Mesothelial cell of epicardium (in vitro differentiated cells): ENCODE measurements around the gene LMO4. TPM values are rescaled to one million over a fixed set of nuclear protein-coding genes. Genes with fewer than 3 reads are reported as not detected.

Source experiments
- DNase-seq, 2 experiments: peaks; one replicate each; pipeline ENCODE4 v3.0.0; 2021; ENCODE audit warnings: low spot score in 2 of 2; ENCODE audit not compliant: unreplicated experiment in 2 of 2
- H3K27ac Mint-ChIP-seq: 2 replicates; pipeline ENCODE4 v1.8.0; 2021; ENCODE audit warnings: mixed read lengths
- H3K27me3 Mint-ChIP-seq: 2 replicates; pipeline ENCODE4 v1.8.0; 2021; ENCODE audit warnings: low read depth, mixed read lengths
- H3K36me3 Mint-ChIP-seq: 2 replicates; pipeline ENCODE4 v1.8.0; 2021; ENCODE audit warnings: mixed read lengths
- H3K4me1 Mint-ChIP-seq: 2 replicates; pipeline ENCODE4 v1.8.0; 2021; ENCODE audit warnings: mixed read lengths
- H3K4me3 Mint-ChIP-seq: 2 replicates; pipeline ENCODE4 v1.8.0; 2021; ENCODE audit warnings: mild to moderate bottlenecking, moderate library complexity, mixed read lengths
- H3K9me3 Mint-ChIP-seq: 2 replicates; pipeline ENCODE4 v1.8.0; 2021; ENCODE audit warnings: mixed read lengths
- total RNA-seq: library from RNA; stranded (reverse); gene quantifications from 3 replicates; pipeline ENCODE4 v1.2.1, GENCODE V29; 2021
- TF ChIP-seq, protein P1 (sequence below): fragments of 200-600 bp; sonication (generic); IDR thresholded peaks from one replicate; pipeline ENCODE4 v1.5.0; 2021; ENCODE audit warnings: antibody characterized with exemption; ENCODE audit not compliant: unreplicated experiment

The LMO4 gene
- total RNA-seq, 1 donor from 2014 or later, result 93.0 TPM

DNA sequence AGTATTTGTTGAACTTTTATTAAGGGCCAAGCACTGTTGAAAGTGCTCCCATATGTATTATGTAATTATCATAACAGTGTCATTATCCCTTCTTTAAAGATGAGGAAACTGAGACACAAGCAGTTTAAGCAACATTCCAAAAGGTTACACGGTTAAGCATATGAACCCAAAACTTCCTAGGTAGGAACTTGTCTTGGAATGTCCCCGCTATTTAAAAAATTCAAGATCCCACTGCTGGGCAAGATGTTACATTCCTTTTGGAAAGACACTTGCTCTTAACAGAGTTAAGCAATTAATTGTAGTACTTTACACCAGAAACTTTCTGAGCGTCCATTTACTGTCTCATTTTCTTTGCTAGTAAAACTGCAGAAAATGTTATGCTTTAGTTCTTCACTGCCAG, 15.6 kb downstream of the LMO4 start:
- no peak overlapping the region for H3K27ac Mint-ChIP-seq
- no peak overlapping the region for H3K4me3 Mint-ChIP-seq
- H3K36me3 Mint-ChIP-seq, result peaks cover 61% of the 10 kb centered on the region
- H3K4me1 Mint-ChIP-seq, result peaks cover 39% of the 10 kb centered on the region
- no peak for DNase-seq
- no peaks in the 10 kb centered on the region for H3K9me3 Mint-ChIP-seq
- no peaks in the 10 kb centered on the region for H3K27me3 Mint-ChIP-seq
- TF ChIP-seq, protein P1, sequence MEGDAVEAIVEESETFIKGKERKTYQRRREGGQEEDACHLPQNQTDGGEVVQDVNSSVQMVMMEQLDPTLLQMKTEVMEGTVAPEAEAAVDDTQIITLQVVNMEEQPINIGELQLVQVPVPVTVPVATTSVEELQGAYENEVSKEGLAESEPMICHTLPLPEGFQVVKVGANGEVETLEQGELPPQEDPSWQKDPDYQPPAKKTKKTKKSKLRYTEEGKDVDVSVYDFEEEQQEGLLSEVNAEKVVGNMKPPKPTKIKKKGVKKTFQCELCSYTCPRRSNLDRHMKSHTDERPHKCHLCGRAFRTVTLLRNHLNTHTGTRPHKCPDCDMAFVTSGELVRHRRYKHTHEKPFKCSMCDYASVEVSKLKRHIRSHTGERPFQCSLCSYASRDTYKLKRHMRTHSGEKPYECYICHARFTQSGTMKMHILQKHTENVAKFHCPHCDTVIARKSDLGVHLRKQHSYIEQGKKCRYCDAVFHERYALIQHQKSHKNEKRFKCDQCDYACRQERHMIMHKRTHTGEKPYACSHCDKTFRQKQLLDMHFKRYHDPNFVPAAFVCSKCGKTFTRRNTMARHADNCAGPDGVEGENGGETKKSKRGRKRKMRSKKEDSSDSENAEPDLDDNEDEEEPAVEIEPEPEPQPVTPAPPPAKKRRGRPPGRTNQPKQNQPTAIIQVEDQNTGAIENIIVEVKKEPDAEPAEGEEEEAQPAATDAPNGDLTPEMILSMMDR, result no peak

DNA sequence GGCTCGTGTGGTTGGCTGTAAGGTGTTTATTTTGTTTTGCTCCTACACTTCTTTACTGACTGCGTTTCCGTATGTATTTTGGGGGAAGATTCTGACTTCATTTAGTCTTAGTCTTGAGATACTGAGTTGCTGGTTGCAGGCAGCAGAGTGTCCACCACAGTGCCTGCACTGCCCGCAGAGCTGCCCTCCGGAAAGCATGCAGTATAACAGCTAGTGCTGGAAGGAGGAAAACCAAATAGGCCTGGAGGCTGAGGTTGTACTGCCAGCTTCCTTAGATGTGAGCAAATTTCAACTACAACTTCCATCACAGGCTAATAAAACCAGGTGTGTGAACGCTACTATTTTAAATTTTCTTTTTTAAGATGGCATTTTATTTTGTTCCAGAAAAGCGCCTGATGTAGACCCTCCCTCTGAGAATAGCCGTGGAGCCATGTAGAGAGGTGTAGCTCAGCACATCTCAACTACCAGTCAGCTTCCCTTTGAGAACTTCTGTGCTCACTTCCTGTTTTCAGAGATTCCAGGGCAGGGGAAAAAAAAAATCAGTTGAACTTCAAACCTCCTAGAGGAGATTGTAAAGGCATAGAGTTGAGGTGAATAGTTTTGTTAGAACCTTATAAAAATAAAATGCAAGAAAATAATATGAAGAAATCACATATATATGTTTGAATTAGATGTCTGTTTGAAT, 17.6 kb downstream of the LMO4 start:
- Mint-ChIP-seq H3K36me3 (peaks cover 45% of the 10 kb centered on the region), H3K4me3 (no peak overlapping the region), H3K9me3 (no peaks in the 10 kb centered on the region), H3K4me1 (peaks cover 37% of the 10 kb centered on the region), H3K27me3 (no peaks in the 10 kb centered on the region), H3K27ac (peak overlapping the region; percentile 62)
- TF ChIP-seq, protein P1, result no peak
- no peak for DNase-seq

DNA sequence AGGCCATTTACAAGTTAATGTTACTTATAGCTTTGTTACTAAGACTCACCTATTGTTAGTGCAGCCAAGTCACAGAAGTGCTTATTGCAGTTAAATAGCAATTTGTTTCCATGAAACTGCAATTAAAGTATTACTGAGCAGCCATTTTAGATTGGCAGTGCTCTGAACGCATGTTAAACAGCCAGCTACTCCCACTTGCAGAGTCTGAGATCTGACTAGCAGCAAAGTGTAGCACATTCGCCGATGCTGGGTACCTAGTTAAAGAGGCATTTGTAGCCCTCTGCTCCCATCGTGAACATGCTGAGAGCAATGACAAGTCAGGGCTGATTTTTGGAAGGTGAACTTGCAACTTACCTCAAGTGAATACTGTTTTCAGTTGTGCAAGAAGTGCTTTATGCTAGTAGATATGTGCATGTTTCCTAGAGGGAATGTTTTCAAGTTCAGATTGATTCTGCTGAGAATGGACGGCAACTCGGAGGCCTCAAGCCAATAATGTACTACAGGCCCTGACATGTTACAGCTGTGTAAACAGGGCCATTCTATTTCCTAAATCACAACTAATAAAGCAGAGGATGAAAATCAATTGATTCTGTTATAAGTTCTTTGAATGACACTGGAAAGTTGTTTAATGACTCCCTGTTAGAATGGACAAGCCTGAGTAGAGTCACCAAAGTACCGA, 19.8 kb downstream of the LMO4 start:
- Mint-ChIP-seq H3K27ac (peak overlapping the region; percentile 10), H3K36me3 (peaks cover 28% of the 10 kb centered on the region)
- TF ChIP-seq, protein P1, result no peak

DNA sequence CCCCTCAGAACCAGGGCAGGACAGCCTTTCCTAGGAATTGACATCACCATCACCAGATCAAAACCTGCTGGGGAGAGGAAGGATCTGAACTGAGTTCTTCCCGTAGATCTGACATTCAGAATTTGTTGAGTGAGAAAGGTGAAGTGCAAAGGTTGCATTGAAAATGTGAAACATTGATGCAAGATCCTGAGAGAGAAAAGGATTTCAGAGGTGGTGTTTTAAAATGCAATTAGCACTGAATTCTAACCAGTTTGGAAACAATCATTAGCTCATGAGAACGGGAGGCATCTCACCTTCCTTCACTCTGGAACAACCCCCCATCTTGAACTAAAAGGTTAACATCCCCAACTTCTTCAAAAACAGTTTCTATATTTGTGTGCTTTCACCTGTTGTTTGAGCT, 20.4 kb downstream of the LMO4 start:
- no peaks in the 10 kb centered on the region for H3K9me3 Mint-ChIP-seq
- peak overlapping the region; percentile 7 for H3K27ac Mint-ChIP-seq
- H3K27me3 Mint-ChIP-seq, result no peaks in the 10 kb centered on the region
- H3K36me3 Mint-ChIP-seq, result peaks cover 22% of the 10 kb centered on the region
- TF ChIP-seq, protein P1, result no peak
- H3K4me3 Mint-ChIP-seq, result no peak overlapping the region
- no peak for DNase-seq
- H3K4me1 Mint-ChIP-seq, result peaks cover 35% of the 10 kb centered on the region

More for the DNA sequence above, 19.8 kb downstream of the LMO4 start:
- H3K9me3 Mint-ChIP-seq, result no peaks in the 10 kb centered on the region
- H3K27me3 Mint-ChIP-seq, result no peaks in the 10 kb centered on the region
- peaks cover 36% of the 10 kb centered on the region for H3K4me1 Mint-ChIP-seq
- no peak for DNase-seq
- H3K4me3 Mint-ChIP-seq, result no peak overlapping the region

DNA sequence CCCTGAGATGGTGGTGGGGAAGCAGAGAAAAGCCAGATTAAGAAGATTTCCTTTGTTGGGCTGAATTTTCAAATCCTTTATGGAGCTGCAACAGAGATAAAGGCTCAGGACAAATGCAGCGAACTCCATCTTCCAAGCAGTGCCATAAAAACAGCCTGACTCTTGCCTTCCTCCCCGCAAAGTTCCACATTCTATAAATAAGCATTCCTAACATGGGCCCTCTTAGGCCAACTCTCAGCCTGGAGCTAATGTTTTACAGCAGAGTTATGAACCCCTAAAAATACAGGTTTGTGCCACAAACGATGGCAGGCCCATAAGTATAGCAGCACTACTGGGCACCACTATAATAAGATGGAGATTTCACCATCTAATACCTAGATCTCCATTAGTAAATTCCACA, 27.2 kb downstream of the LMO4 start:
- peak overlapping the region; percentile 27 for H3K27ac Mint-ChIP-seq
- H3K4me1 Mint-ChIP-seq, result peaks cover 23% of the 10 kb centered on the region
- no peak for DNase-seq
- no peaks in the 10 kb centered on the region for H3K9me3 Mint-ChIP-seq
- H3K36me3 Mint-ChIP-seq, result peaks cover 10% of the 10 kb centered on the region
- H3K27me3 Mint-ChIP-seq, result no peaks in the 10 kb centered on the region
- H3K4me3 Mint-ChIP-seq, result no peak overlapping the region
- TF ChIP-seq, protein P1, result no peak
